Activated CD4-positive, alpha-beta T cell treated with anti-CD3 and anti-CD28 coated beads, Interleukin-2, amount 50 U/mL, for 48 hours (primary cell): ENCODE measurements around the gene SCLY.
"Not testable (repeated sequence)": the region's sequence is repeated elsewhere in the genome, so short reads cannot be mapped to it uniquely, and the experiment has no call there.

Source experiments
- DNase-seq, 2 experiments: peaks; one replicate each; pipeline ENCODE4 v3.0.0-alpha.2; 2020

The SCLY gene

GRCh38 chr2:238040918-238041317 is 19.9 kb upstream of the SCLY start:
- DNase-seq = no peak

- DNase-seq = no peak
These were observed 18.7 kb upstream of the SCLY start for GRCh38 chr2:238042090-238042489.

GRCh38 chr2:238042849-238043584 is 17.8 kb upstream of the SCLY start:
- no peak for DNase-seq

GRCh38 chr2:238043851-238044250 is 16.9 kb upstream of the SCLY start:
- DNase-seq = no peak

GRCh38 chr2:238045575-238045974 is 15.2 kb upstream of the SCLY start:
- no peak for DNase-seq

DNA sequence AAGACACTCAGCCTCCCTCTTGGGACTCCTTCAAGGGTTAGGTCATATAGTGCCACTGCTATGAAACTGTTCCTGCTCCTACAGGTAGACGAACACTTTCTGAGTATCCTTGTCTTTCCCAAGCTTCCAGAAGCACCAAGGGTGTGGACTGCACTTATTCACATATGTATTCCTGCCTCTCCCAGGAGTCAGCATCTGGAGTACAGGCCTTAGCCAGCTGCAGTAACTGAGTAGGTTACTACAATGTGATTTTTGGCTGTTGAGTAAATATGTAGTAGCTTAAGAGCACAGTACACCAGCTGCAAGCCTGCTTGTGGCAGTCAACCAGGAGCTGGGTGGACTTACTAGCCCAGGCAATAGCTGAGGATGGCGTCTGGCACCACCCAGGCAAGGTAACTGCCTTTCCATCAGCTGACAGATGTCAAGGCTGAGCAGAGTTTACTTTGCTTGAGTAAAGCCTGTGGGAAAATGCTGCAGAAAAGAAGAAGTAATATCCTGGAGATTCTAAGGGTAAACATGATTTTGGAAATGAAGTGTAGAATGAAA is 14.0 kb upstream of the SCLY start:
- no peak for DNase-seq

DNA sequence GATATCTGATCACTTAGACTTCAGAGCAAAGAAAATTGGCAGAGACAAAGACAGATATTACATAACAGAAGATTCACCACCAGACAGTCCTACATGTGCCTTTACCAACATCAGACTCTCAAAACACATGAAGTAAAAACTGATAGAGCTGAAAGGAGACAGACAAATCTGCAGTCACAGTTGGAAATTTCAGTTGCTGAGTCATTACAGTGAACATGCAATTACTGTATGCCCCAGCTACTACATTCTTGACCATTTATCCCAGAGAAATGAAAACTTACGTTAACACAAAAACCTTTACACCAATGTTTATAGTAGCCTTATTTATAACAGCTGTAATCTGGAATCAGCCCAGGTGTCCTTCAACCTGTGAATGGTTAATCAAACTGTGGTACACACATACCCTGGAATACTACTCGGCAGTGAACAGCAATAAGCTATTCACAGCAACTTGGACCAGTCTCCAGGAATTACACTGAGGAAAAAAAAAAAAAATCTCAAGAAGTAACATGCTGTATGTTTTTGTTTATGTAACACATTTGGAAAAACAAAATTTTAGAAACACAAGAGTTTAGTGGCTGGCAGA is 7.5 kb upstream of the SCLY start:
- DNase-seq = no peak

GRCh38 chr2:238055841-238056240 is 5.0 kb upstream of the SCLY start:
- no peak for DNase-seq

GRCh38 chr2:238057696-238058575 is 2.9 kb upstream of the SCLY start:
- not testable (repeated sequence) for DNase-seq

GRCh38 chr2:238059505-238059904 is 1.3 kb upstream of the SCLY start:
- DNase-seq = no peak

DNA sequence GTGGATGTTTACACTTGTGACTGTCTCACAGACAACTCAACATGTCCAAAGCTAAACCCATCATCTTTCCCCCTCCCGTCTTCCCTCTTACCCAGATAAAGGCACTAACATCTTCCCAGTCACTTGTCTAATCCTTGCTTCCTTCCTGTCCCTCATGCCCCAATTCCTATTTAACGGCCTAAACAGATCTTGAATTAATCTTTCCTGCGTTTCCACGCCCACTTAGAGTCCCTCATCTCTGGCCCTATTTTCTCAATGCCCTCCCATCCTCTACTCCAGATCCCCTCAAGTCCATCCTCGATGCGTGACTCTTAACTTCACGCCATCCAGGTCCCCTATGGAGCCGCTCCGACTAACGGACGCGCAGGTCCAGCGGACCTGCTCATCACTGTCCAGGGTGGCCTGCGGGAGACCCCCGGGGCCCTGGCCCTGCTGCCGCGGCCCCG is 682 bp upstream of the SCLY start:
- no peak for DNase-seq

DNA sequence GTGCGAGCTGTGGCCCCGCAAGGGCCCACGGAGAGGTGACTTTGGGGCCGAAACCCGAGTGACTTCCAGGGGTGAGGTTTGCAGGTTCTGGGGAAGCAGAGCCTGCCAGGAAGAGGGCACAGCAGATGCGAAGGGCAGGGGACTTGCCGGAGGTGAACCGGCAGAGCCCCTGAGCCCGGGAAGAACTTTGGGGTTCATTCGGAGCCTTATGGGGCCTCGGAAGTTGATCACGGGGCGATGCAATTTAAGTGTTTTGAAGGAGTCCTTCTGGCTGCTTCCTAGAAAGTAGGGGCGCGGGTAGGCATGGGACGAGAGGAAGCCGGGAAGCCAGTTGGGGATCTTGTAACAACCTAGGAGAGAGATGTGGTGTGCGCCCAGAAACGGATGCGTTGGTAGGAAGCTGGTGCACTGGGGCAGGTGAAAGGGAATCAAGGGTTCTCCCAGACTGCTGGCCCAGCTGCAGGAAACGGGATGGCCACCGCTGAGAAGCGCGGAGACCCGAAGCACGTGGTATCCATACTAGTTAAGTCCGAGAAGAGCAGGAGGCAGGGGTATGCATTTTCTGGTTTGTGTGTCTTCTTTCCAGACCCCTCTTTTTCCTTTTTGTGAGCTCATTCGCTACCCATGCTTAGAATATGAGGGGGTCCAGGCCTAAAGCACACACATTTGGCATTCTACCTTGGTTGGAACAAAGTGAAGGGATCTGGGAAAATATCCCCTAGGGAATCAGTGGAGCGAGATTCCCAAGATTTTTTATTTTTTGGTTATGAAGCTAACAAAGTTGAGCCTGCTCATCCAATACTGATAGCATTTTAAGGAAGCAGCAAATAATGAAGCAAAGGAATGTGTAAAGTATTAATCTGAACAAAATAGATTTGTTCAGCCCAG is 758 bp downstream of the SCLY start:
- peak; percentile 40 to 49 for DNase-seq

DNA sequence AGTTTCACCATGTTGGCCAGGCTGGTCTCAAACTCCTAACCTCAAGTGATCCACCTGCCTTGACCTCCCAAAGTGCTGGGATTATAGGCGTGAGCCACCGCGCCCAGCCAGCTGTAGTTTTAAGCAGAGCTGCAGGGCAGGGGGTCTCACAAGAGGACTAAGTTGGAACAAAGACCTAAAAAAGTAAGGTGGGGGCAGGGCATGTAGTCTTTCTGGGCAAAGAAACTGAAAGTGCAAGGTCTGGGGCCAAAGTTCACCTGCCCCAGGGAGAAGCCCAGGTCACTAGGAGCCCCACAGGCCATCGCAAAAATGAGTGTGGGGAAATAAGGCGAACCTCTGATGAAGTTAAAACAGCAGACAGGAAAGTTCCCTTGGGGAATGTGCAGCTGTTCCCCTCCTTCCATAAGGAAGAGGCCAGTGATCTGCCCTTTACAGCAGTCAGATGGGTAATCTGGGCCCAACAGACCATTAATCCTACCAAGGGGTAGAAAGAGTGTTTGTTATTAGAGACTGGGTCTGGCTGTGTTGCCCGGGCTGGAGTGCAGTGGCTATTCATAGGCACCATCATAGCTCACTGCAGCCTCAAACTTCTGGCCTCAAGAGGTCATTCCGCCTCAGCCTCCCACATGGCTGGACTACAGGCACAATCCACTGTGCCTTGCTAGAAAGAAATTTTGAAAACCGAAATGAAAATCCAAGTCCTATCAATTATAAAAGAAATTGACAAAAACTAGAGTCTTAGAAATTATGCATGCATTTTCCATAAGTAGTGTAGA is 2.8 kb downstream of the SCLY start:
- DNase-seq = no peak

- no peak for DNase-seq
These were observed 3.6 kb downstream of the SCLY start for GRCh38 chr2:238064376-238064775.

DNA sequence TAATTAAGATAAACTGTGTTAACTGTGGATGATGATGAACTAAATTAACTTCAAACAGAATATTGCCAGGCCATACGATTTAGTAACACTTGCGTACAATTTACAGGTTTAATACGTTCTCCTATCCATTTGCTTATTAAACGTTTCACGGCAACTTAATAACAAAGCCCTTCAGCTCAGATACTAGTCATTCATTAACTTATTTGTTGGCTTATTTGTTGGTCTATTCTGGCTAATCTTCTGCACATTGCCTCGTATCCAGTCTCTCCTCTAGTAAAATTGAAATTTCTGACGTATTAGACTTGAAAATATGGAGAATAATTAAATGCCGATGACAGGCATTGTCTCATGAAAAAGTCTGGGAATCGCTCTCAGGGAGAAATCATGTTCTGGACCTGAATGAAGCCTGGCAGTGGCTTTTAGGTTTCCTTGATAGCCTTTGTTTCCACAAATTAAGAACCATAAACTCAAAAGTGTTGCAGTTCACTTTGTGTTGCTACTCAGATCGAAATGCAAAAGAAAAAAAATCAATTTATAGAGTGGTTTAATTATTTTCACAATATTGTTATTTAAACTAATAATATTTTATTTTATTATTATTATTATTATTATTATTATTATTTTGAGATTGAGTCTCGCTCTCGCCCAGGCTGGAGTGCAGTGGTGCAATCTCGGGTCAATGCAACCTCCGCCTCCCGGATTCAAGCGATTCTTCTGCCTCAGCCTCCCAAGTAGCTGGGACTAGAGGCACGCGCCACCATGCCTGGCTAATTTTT is 4.5 kb downstream of the SCLY start:
- DNase-seq = no peak

DNA sequence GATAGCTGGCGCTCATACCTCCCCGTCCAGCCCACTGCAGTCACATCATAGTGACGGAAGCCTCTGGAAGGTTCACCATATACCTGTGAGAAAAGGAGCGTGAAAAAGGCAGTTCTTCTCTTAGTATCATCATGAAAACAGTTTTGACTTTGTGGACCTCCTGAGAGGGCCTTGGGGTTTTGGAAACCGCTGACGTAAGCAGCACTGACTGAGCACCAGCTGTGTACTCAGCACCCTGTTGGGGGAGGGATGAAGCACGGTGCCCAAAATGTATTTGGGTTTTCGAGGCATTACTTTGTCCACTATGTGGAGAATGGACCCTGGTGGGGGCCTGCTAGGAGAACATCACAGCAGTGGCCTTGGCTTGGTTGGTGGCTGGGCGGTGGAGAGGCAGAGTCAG is 5.4 kb downstream of the SCLY start:
- no peak for DNase-seq

DNA sequence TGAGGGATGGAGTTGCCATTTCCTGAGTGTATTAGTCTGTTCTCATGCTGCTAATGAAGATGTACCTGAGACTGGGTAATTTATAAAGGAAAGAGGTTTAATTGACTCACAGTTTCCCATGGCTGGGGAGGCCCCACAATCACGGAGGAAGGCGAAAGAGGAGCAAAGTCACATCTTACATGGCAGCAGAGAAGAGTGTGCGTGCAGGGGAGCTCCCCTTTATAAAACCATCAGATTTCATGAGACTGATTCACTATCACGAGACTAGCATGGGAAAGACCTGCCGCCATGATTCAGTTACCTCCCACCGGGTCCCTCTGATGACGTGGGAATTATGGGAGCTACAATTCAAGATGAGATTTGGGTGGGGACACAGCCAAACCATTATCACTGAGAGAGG is 5.9 kb downstream of the SCLY start:
- DNase-seq = peak; percentile 36 to 60

DNA sequence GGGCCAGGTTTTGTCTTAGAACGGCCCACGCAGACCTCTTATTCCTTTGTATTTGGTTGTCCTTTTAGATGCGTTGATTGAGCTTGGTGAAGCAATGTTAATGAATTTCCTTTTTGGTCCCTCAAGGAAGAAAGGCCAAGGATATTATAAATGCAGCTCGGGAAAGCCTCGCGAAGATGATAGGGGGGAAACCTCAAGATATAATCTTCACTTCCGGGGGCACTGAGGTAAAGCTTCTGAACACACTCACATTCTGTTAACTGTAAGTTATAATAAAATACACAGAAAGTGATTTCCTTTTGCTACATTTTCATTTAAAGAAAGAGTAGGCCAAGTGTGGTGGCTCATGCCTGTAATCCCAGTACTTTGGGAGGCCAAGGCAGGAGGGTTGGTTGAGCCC is 7.1 kb downstream of the SCLY start:
- no peak for DNase-seq

- DNase-seq = no peak
These were observed 8.4 kb downstream of the SCLY start for GRCh38 chr2:238069021-238069709.

DNA sequence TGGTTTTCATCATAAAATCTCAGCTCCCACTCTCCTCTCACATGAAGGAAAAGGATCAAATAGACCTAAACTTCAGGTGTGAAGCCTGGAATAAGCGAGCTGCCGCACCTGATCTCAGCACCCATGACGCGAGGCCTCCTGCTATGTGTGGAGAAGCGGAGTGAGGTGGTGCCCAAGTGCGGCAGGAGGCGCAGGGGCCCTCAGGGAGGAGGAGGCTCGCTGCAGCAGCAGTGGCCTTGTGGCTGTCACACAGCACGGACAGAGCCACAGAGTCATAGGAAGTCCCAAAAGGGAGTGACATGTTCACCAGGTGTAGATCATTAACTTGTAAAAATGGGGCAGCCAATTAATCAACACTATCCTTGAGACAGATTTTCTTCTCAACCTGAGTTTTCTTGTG is 9.1 kb downstream of the SCLY start:
- DNase-seq = no peak
